IMR-90 (cell line): Measurements from ENCODE around the gene GFRA4. TPM values are rescaled to one million over a fixed set of nuclear protein-coding genes. Genes with fewer than 3 reads are reported as not detected.

Experiments used
- ATAC-seq: fragments of 200-7000 bp; cut with Tn5 transposase; 2 replicates; pipeline ENCODE4 v1.9.1; 2020; ENCODE audit warnings: low read depth, mild to moderate bottlenecking, moderate library complexity
- BruUV-seq: library from RNA; stranded (reverse); fragments of 400-500 nt; replicated peaks from 2 replicates; lab custom pipeline; 2021; lab: Mats Ljungman, UMichigan
- CTCF ChIA-PET: fragments of 300-600 bp; formaldehyde crosslinking; extraction: SDS; loops from one replicate; lab custom pipeline; 2021; ENCODE audit warnings: antibody characterized with exemption; lab: Yijun Ruan, JAX
- POLR2A ChIA-PET: fragments of 300-600 bp; sonication (Branson Sonifier 250); formaldehyde crosslinking; loops from one replicate; lab custom pipeline; 2022; ENCODE audit warnings: antibody characterized with exemption; ENCODE audit not compliant: unreplicated experiment; lab: Charles Lee
- DNase-seq: peaks from one replicate; pipeline ENCODE4 v3.0.0; 2013
- H2AFZ ChIP-seq: replicated peaks from 2 replicates; pipeline ENCODE3; 2013; ENCODE audit warnings: low read length, mild to moderate bottlenecking; ENCODE audit not compliant: poor library complexity
- H2AK5ac ChIP-seq: 2 replicates; pipeline ENCODE4 v1.6.1; 2013; ENCODE audit warnings: low read depth, low read length, inconsistent platforms
- H2AK9ac ChIP-seq: replicated peaks from 2 replicates; pipeline ENCODE3; 2013; ENCODE audit warnings: mild to moderate bottlenecking, low read depth, low read length, moderate library complexity; ENCODE audit not compliant: poor library complexity
- H2BK120ac ChIP-seq: 2 replicates; pipeline ENCODE4 v1.6.1; 2013; ENCODE audit warnings: low read depth, low read length, inconsistent platforms
- H2BK15ac ChIP-seq: 3 replicates; pipeline ENCODE4 v1.6.1; 2013; ENCODE audit warnings: low read depth, low read length, inconsistent platforms
- H2BK20ac ChIP-seq: 2 replicates; pipeline ENCODE4 v1.6.1; 2013; ENCODE audit warnings: low read depth, mild to moderate bottlenecking, inconsistent platforms, low read length, moderate library complexity
- H2BK5ac ChIP-seq: 2 replicates; pipeline ENCODE4 v1.6.1; 2013; ENCODE audit warnings: mild to moderate bottlenecking, low read depth, low read length, inconsistent platforms; ENCODE audit not compliant: poor library complexity, severe bottlenecking
- H3K14ac ChIP-seq: replicated peaks from 2 replicates; pipeline ENCODE4 v1.6.1; 2013; ENCODE audit warnings: low read depth, low read length, inconsistent platforms
- H3K18ac ChIP-seq: 2 replicates; pipeline ENCODE4 v1.6.1; 2013; ENCODE audit warnings: low read depth, low read length, control low read depth
- H3K23ac ChIP-seq: 2 replicates; pipeline ENCODE4 v1.6.1; 2013; ENCODE audit warnings: low read depth, low read length, inconsistent platforms
- H3K27ac ChIP-seq: 2 replicates; pipeline ENCODE4 v1.5.1; 2013; ENCODE audit warnings: mild to moderate bottlenecking, control low read depth, low read length; ENCODE audit not compliant: insufficient read depth
- H3K27me3 ChIP-seq: 2 replicates; pipeline ENCODE4 v1.6.1; 2013; ENCODE audit warnings: low read length; ENCODE audit not compliant: control insufficient read depth, insufficient read depth
- H3K36me3 ChIP-seq: 2 replicates; pipeline ENCODE4 v1.6.1; 2013; ENCODE audit warnings: low read length, mixed read lengths; ENCODE audit not compliant: control insufficient read depth, insufficient read depth
- H3K4ac ChIP-seq: 2 replicates; pipeline ENCODE4 v1.6.1; 2013; ENCODE audit warnings: low read depth, low read length, inconsistent platforms
- H3K4me1 ChIP-seq: 2 replicates; pipeline ENCODE4 v1.6.1; 2013; ENCODE audit warnings: low read length, mixed read lengths; ENCODE audit not compliant: control insufficient read depth, insufficient read depth
- H3K4me2 ChIP-seq: 2 replicates; pipeline ENCODE4 v1.6.1; 2013; ENCODE audit warnings: low read depth, mild to moderate bottlenecking, control low read depth, low read length, moderate library complexity
- H3K4me3 ChIP-seq: 2 replicates; pipeline ENCODE4 v1.5.1; 2013; ENCODE audit warnings: low read depth, mild to moderate bottlenecking, control low read depth, low read length, moderate library complexity; ENCODE audit not compliant: insufficient read depth
- H3K56ac ChIP-seq: 2 replicates; pipeline ENCODE4 v1.6.1; 2013; ENCODE audit warnings: low read length, inconsistent platforms; ENCODE audit not compliant: insufficient read depth; ENCODE audit errors: extremely low read depth
- H3K79me1 ChIP-seq, 2 experiments: 2 replicates each; pipeline ENCODE4 v1.6.1; 2013; ENCODE audit warnings: low read length in 2 of 2, inconsistent platforms in 1 of 2, low read depth in 1 of 2
- H3K9ac ChIP-seq: 2 replicates; pipeline ENCODE4 v1.6.1; 2013; ENCODE audit warnings: low read depth, low read length, control low read depth
- H3K9me1 ChIP-seq: 2 replicates; pipeline ENCODE4 v1.6.1; 2013; ENCODE audit warnings: low read length, inconsistent platforms; ENCODE audit not compliant: insufficient read depth
- H3K9me3 ChIP-seq: 2 replicates; pipeline ENCODE4 v1.6.1; 2013; ENCODE audit warnings: low read length; ENCODE audit not compliant: control insufficient read depth, insufficient read depth
- H4K20me1 ChIP-seq: 2 replicates; pipeline ENCODE4 v1.6.1; 2013; ENCODE audit warnings: low read length, inconsistent platforms; ENCODE audit not compliant: insufficient read depth
- H4K5ac ChIP-seq: 2 replicates; pipeline ENCODE4 v1.6.1; 2013; ENCODE audit warnings: mild to moderate bottlenecking, low read depth, low read length, control low read depth
- H4K8ac ChIP-seq, 2 experiments: 2 replicates each; pipeline ENCODE4 v1.6.1; 2013; ENCODE audit warnings: low read depth in 2 of 2, low read length in 2 of 2, control low read depth in 1 of 2, inconsistent platforms in 1 of 2
- H4K91ac ChIP-seq: 2 replicates; pipeline ENCODE4 v1.6.1; 2013; ENCODE audit warnings: low read depth, low read length, inconsistent platforms; ENCODE audit not compliant: insufficient read depth
- CHD1 ChIP-seq: IDR thresholded peaks from 2 replicates; pipeline ENCODE4 v1.6.1; 2012; ENCODE audit warnings: low read depth, low read length, improper control_type of control experiment
- NFE2L2 ChIP-seq: fragments of 150-350 bp; IDR thresholded peaks from 2 replicates; pipeline ENCODE4 v1.6.1; 2016; ENCODE audit warnings: low read depth, mild to moderate bottlenecking, low read length
- WGBS, 2 experiments: methylation state at CpG; one replicate each; pipeline versions ENCODE4 v1.1.5 to v1.1.7; 2013; ENCODE audit warnings: missing lambda C conversion rate in 2 of 2; ENCODE audit not compliant: insufficient read length in 1 of 2; ENCODE audit errors: extremely low coverage in 2 of 2; 5-methylcytosine and 5-hydroxymethylcytosine counted together
- dilution Hi-C: fragments of 300-500 bp; cut with HindIII; formaldehyde crosslinking; loops from one replicate; pipeline ENCODE4 v1.14.3; 2018; ENCODE audit warnings: low sequenced_read_pairs; ENCODE audit not compliant: unreplicated experiment
- in situ Hi-C: fragments of 300-500 bp; cut with MboI; formaldehyde crosslinking; loops from 3 replicates; pipeline ENCODE4 v1.14.3; 2019; ENCODE audit warnings: low sequenced_read_pairs, inconsistent platforms, mixed read lengths
- intact Hi-C: fragments of 100-400 bp; cut with micrococcal nuclease; formaldehyde crosslinking; loops from 2 replicates; pipeline ENCODE4 v1.10.0; 2022
- polyA plus RNA-seq, 3 experiments: library from polyadenylated mRNA; depleted of rRNA; stranded (reverse); fragments of >200 nt; gene quantifications; 2 replicates each; pipeline ENCODE4 v1.2.3, GENCODE V29; 2012; ENCODE audit warnings: low replicate concordance in 1 of 3
- total RNA-seq: library from RNA; depleted of rRNA; stranded (reverse); fragments of >200 nt; gene quantifications from 2 replicates; pipeline ENCODE4 v1.2.3, GENCODE V29; 2012
- TF ChIP-seq, protein P1 (sequence below): fragments of 150-350 bp; IDR thresholded peaks from 2 replicates; pipeline ENCODE4 v1.6.1; 2016; ENCODE audit warnings: low read depth, mild to moderate bottlenecking, low read length, moderate library complexity, borderline replicate concordance

The GFRA4 gene
- total and polyA plus RNA-seq, 2 of the 4 experiments (the other 2 are of a cell fraction) = not detected

DNA sequence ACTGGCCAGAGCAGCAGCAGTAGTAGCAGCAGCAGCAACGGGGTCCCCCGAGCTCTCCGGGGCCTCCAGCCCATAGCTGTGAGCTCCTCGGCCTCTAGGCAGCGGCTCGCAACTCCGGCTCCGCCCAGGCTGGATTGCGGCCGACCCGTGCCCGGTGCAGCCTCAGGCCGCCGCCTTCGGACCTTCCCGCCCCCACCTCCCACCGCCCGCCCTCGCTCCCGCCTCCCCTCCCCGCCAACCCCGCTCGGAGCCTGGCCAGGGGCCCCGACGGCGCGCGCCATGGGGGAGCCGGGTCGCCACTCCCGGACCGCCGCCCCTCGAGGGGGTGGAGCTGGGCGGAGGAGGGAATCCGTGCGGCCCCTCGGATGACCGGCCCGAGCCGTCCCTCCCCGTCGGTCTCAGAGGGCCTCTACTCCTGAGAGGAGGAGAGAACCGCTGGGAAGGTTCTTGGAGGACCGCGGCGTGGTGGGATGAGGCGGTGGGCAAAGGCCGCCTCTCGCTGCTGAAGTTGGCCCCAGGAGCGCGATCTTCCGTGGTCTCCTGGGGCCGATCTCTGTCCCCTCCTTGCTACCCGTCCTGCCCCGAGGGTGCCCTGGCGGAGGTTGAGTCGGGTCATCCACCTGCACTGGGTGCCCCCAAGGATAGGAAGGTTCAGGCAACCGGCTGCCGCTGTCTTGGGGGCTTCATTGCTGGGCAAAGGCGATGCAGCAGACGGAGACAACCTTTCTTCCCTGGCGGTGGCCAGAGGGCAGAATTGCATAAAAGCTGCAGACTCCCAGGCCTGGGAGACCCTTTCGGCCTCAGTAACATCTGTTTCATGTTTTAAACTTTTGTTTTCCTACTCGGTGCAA, 19.0 kb upstream of the GFRA4 start, which contains the start of gene ADAM33:
TSS of gene ADAM33 (minus strand) at position 80 of the 851 bp plus-strand sequence. CDS start at position 74, 6 bp downstream.
- ChIA-PET CTCF (interaction anchor here (0.7 kb wide), 2 partner anchors 19 to 125 kb away, joined by 3 to 10 read pairs; no protein-coding TSS in a partner anchor), POLR2A (interaction anchor here (0.7 kb wide), 1 partner anchor 28 kb away, joined by 9 read pairs; no protein-coding TSS in a partner anchor)
- no peak within 1 kb of the TSS; the same call in 2 of the 3 replicates for H2BK15ac ChIP-seq
- DNase-seq (no peak), ATAC-seq (peak; percentile 34)
- no peak within 1 kb of the TSS; the same call in 1 of the 2 replicates for H3K4me3 ChIP-seq
- H3K4ac ChIP-seq = peak within 1 kb of the TSS; percentile 12; the same call in 1 of the 2 replicates
- no peak within 1 kb of the TSS for H3K27ac ChIP-seq
- H4K20me1 ChIP-seq = no peaks in the 10 kb centered on the region
- peak within 1 kb of the TSS; percentile 57 for H2AK9ac ChIP-seq
- H3K23ac ChIP-seq = peak within 1 kb of the TSS; percentile 4; the same call in 1 of the 2 replicates
- H2AFZ ChIP-seq = peak within 1 kb of the TSS; percentile 82
- H3K9me3 ChIP-seq = no peaks in the 10 kb centered on the region
- H3K4me1 ChIP-seq = peaks cover 32% of the 10 kb centered on the region
- dilution Hi-C loops (no loop called here), intact Hi-C loops (no loop called here), in situ Hi-C loops (no loop called here)
- H3K14ac ChIP-seq = no peak within 1 kb of the TSS
- H2BK5ac ChIP-seq = no peak within 1 kb of the TSS
- H3K9ac ChIP-seq = no peak within 1 kb of the TSS; the same call in 1 of the 2 replicates
- TF ChIP-seq CHD1 (no peak), NFE2L2 (no peak)
- TF ChIP-seq, protein P1, sequence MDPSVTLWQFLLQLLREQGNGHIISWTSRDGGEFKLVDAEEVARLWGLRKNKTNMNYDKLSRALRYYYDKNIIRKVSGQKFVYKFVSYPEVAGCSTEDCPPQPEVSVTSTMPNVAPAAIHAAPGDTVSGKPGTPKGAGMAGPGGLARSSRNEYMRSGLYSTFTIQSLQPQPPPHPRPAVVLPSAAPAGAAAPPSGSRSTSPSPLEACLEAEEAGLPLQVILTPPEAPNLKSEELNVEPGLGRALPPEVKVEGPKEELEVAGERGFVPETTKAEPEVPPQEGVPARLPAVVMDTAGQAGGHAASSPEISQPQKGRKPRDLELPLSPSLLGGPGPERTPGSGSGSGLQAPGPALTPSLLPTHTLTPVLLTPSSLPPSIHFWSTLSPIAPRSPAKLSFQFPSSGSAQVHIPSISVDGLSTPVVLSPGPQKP = no peak
- no peak within 1 kb of the TSS for H4K8ac ChIP-seq
- peak within 1 kb of the TSS; percentile 31; the same call in 1 of the 2 replicates for H3K4me2 ChIP-seq
- peaks cover 2% of the 10 kb centered on the region; the same call in 1 of the 2 replicates for H3K27me3 ChIP-seq
- H4K91ac ChIP-seq = no peak within 1 kb of the TSS; the same call in 1 of the 2 replicates
- H3K18ac ChIP-seq = no peak within 1 kb of the TSS; the same call in 1 of the 2 replicates
- H2BK20ac ChIP-seq = no peak within 1 kb of the TSS
- H4K5ac ChIP-seq = no peak within 1 kb of the TSS
- H3K9me1 ChIP-seq = peaks cover 16% of the 10 kb centered on the region
- no TSS peak for BruUV-seq
- H2BK120ac ChIP-seq = no peak within 1 kb of the TSS
- no peaks in the 10 kb centered on the region for H3K36me3 ChIP-seq
- H3K56ac ChIP-seq = no peak within 1 kb of the TSS
- H2AK5ac ChIP-seq = no peak within 1 kb of the TSS
- 44% methylated on average over 19 of the region's 65 CpGs; no CpG with 5 or more reads in 1 of the 2 experiments for WGBS, 2 experiments
- no peaks in the 10 kb centered on the region for H3K79me1 ChIP-seq
